GM12878 (cell line): Measurements from ENCODE around the gene PHF21B. TPM values are rescaled to one million over a fixed set of nuclear protein-coding genes. Genes with fewer than 3 reads are reported as not detected.

Source experiments
- ATAC-seq: fragments of 200-7000 bp; cut with Tn5 transposase; 3 replicates; pipeline ENCODE4 v1.9.1; 2020; ENCODE audit warnings: mild to moderate bottlenecking, moderate library complexity
- BruUV-seq: library from RNA; stranded (reverse); fragments of 400-500 nt; replicated peaks from 2 replicates; lab custom pipeline; 2021; lab: Mats Ljungman, UMichigan
- CTCF ChIA-PET: fragments of 300-600 bp; sonication (Branson Sonifier 250); formaldehyde crosslinking; extraction: SDS; loops from one replicate; lab custom pipeline; 2021; ENCODE audit warnings: inconsistent platforms; lab: Yijun Ruan, JAX
- POLR2A ChIA-PET: fragments of 350-600 bp; formaldehyde crosslinking; extraction: SDS; loops from one replicate; lab custom pipeline; 2021; ENCODE audit warnings: inconsistent platforms; lab: Charles Lee
- RAD21 ChIA-PET: fragments of 300-600 bp; sonication (Branson Sonifier 250); formaldehyde crosslinking; loops from one replicate; lab custom pipeline; 2023; ENCODE audit warnings: antibody characterized with exemption; ENCODE audit not compliant: unreplicated experiment; lab: Charles Lee
- SMC1A ChIA-PET: fragments of 300-600 bp; sonication (Branson Sonifier 250); formaldehyde crosslinking; loops from one replicate; lab custom pipeline; 2023; ENCODE audit not compliant: unreplicated experiment, uncharacterized antibody; lab: Charles Lee
- DNase-seq: peaks from one replicate; pipeline ENCODE4 v3.0.0-alpha.2; 2011; ENCODE audit warnings: low read depth, low spot score
- FAIRE-seq: peaks from 3 replicates; lab custom pipeline; 2011; peaks lifted over from hg19 to GRCh38; lab: Jason Lieb, UNC
- H2AFZ ChIP-seq: 2 replicates; pipeline ENCODE4 v1.6.0; 2011; ENCODE audit warnings: low read depth, low read length, control low read depth; ENCODE audit not compliant: control insufficient read depth
- H3K27ac ChIP-seq: 2 replicates; pipeline ENCODE4 v1.5.1; 2011; ENCODE audit warnings: control low read depth; ENCODE audit not compliant: control insufficient read depth, insufficient read depth
- H3K27me3 ChIP-seq, 2 experiments: replicated peaks in 1 of 2; 2 replicates each; pipeline versions ENCODE4 v1.6.0 to v1.6.1; 2011; ENCODE audit warnings: low read length in 1 of 2; ENCODE audit not compliant: control insufficient read depth in 2 of 2, insufficient read depth in 2 of 2
- H3K36me3 ChIP-seq, 2 experiments: 2 replicates each; pipeline ENCODE4 v1.5.1; 2011; ENCODE audit warnings: low read length in 1 of 2; ENCODE audit not compliant: control insufficient read depth in 2 of 2, insufficient read depth in 2 of 2
- H3K4me1 ChIP-seq: 2 replicates; pipeline ENCODE4 v1.6.1; 2011; ENCODE audit warnings: mild to moderate bottlenecking, low read length, moderate library complexity, mixed read lengths; ENCODE audit not compliant: control insufficient read depth, insufficient read depth
- H3K4me2 ChIP-seq: 2 replicates; pipeline ENCODE4 v1.6.0; 2011; ENCODE audit warnings: control low read depth; ENCODE audit not compliant: control insufficient read depth, insufficient read depth
- H3K4me3 ChIP-seq: fragments of 200-600 bp; sonication (generic); 2 replicates; pipeline ENCODE4 v1.5.1; 2016
- H3K79me2 ChIP-seq: 2 replicates; pipeline ENCODE4 v1.6.0; 2011; ENCODE audit warnings: low read length; ENCODE audit not compliant: control insufficient read depth, insufficient read depth
- H3K9ac ChIP-seq: 2 replicates; pipeline ENCODE4 v1.8.0; 2011; ENCODE audit warnings: low read length, control low read depth, mixed read lengths; ENCODE audit not compliant: control insufficient read depth, insufficient read depth
- H3K9me3 ChIP-seq: replicated peaks from 3 replicates; pipeline ENCODE4 v1.5.1; 2011; ENCODE audit warnings: mild to moderate bottlenecking, low read length; ENCODE audit not compliant: control insufficient read depth, insufficient read depth
- H4K20me1 ChIP-seq: 2 replicates; pipeline ENCODE4 v1.6.0; 2011; ENCODE audit not compliant: control insufficient read depth, insufficient read depth
- CHD4 ChIP-seq: fragments of 200-600 bp; sonication (generic); IDR thresholded peaks from 2 replicates; pipeline ENCODE4 v1.6.1; 2016; ENCODE audit warnings: mild to moderate bottlenecking
- LARP7 ChIP-seq: fragments of 450-650 bp; IDR thresholded peaks from 2 replicates; pipeline ENCODE4 v1.6.1; 2017; ENCODE audit warnings: mild to moderate bottlenecking
- RFX5 ChIP-seq: IDR thresholded peaks from 2 replicates; pipeline ENCODE4 v1.6.1; 2011; ENCODE audit warnings: low read depth, low read length, improper control_type of control experiment
- TCF12 ChIP-seq: IDR thresholded peaks from 2 replicates; pipeline ENCODE4 v1.6.1; 2011; ENCODE audit warnings: low read depth, mild to moderate bottlenecking, low read length
- YY1 ChIP-seq: IDR thresholded peaks from 2 replicates; pipeline ENCODE4 v1.6.1; 2011; ENCODE audit warnings: low read depth, mild to moderate bottlenecking, low read length
- WGBS: methylation state at CpG from one replicate; pipeline ENCODE4 v1.1.6; 2016; ENCODE audit warnings: low lambda C conversion rate; ENCODE audit not compliant: insufficient replicate concordance, insufficient coverage; ENCODE audit errors: missing lambda C conversion rate; 5-methylcytosine and 5-hydroxymethylcytosine counted together
- in situ Hi-C: fragments of 300-500 bp; cut with MboI; formaldehyde crosslinking; loops from 9 replicates; pipeline ENCODE4 v1.14.3; 2018; ENCODE audit warnings: mixed read lengths
- intact Hi-C: fragments of 100-400 bp; cut with micrococcal nuclease; formaldehyde crosslinking; loops from one replicate; pipeline ENCODE4 v1.14.2; 2022; ENCODE audit not compliant: unreplicated experiment
- polyA plus RNA-seq, 11 experiments: library from polyadenylated mRNA; depleted of rRNA in 4 of 11; unstranded in 6 of 11; stranded (reverse) in 5 of 11; fragments of >200 nt; fragmentation: Nextera tagmentation in 4 of 11; fragmentation: Illumina TruSeq in 1 of 11; extraction: Ambion mirVana in 4 of 11; extraction: Trizol in 1 of 11; gene quantifications; 1 replicate in 1 of 11; 2 replicates in 10 of 11; pipeline versions ENCODE4 v1.2.1 to v1.2.3, GENCODE V29; 2011 to 2016; ENCODE audit warnings: inconsistent platforms in 2 of 11, missing spikeins in 2 of 11, low read depth in 1 of 11
- total RNA-seq, 4 experiments: library from RNA; depleted of rRNA in 3 of 4; stranded (reverse); fragments of >200 nt in 3 of 4; fragmentation: Illumina TruSeq in 1 of 4; extraction: Trizol in 1 of 4; gene quantifications; 2 replicates each; pipeline versions ENCODE4 v1.2.1 to v1.2.3, GENCODE V29; 2013 to 2021
- TF ChIP-seq, protein P1 (sequence below): IDR thresholded peaks from 2 replicates; pipeline ENCODE4 v1.6.1; 2011; ENCODE audit warnings: borderline replicate concordance, low read depth, mild to moderate bottlenecking, moderate library complexity, mixed read lengths, low read length; ENCODE audit not compliant: insufficient read depth; ENCODE audit errors: extremely low read length
- TF ChIP-seq, protein P2 (sequence below): fragments of 450-650 bp; IDR thresholded peaks from 2 replicates; pipeline ENCODE4 v1.6.1; 2017; ENCODE audit warnings: antibody characterized with exemption, mild to moderate bottlenecking, moderate library complexity

PHF21B gene
- total and polyA plus RNA-seq, 10 of the 15 experiments (the other 5 are each of a cell fraction or from before 2014, with no cell fraction given), result 0.03 to 0.35 TPM; not detected in 8

- no TSS peak for BruUV-seq
- H3K9me3 ChIP-seq, result no peaks in the 10 kb centered on the region
- TF ChIP-seq CHD4 (no peak), RFX5 (no peak), LARP7 (no peak), TCF12 (no peak), YY1 (no peak)
- TF ChIP-seq, protein P1, sequence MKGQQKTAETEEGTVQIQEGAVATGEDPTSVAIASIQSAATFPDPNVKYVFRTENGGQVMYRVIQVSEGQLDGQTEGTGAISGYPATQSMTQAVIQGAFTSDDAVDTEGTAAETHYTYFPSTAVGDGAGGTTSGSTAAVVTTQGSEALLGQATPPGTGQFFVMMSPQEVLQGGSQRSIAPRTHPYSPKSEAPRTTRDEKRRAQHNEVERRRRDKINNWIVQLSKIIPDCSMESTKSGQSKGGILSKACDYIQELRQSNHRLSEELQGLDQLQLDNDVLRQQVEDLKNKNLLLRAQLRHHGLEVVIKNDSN, result no peak
- TF ChIP-seq, protein P2, sequence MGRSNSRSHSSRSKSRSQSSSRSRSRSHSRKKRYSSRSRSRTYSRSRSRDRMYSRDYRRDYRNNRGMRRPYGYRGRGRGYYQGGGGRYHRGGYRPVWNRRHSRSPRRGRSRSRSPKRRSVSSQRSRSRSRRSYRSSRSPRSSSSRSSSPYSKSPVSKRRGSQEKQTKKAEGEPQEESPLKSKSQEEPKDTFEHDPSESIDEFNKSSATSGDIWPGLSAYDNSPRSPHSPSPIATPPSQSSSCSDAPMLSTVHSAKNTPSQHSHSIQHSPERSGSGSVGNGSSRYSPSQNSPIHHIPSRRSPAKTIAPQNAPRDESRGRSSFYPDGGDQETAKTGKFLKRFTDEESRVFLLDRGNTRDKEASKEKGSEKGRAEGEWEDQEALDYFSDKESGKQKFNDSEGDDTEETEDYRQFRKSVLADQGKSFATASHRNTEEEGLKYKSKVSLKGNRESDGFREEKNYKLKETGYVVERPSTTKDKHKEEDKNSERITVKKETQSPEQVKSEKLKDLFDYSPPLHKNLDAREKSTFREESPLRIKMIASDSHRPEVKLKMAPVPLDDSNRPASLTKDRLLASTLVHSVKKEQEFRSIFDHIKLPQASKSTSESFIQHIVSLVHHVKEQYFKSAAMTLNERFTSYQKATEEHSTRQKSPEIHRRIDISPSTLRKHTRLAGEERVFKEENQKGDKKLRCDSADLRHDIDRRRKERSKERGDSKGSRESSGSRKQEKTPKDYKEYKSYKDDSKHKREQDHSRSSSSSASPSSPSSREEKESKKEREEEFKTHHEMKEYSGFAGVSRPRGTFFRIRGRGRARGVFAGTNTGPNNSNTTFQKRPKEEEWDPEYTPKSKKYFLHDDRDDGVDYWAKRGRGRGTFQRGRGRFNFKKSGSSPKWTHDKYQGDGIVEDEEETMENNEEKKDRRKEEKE, result no peak
- no peaks in the 10 kb centered on the region for H4K20me1 ChIP-seq
- no peaks in the 10 kb centered on the region for H3K27me3 ChIP-seq
- ATAC-seq, result no peak
- no peak for FAIRE-seq
- H3K9ac ChIP-seq, result no peak overlapping the region
- POLR2A ChIA-PET, result no interaction called here
- SMC1A ChIA-PET, result no interaction called here
- CTCF ChIA-PET, result no interaction called here
- no peaks in the 10 kb centered on the region for H3K4me1 ChIP-seq
- H3K79me2 ChIP-seq, result no peaks in the 10 kb centered on the region
- no peak overlapping the region for H3K27ac ChIP-seq
- RAD21 ChIA-PET, result no interaction called here
- DNase-seq, result no peak
- 50% methylated on average over 31 of the region's 31 CpGs for WGBS
- no peak overlapping the region for H2AFZ ChIP-seq
- H3K4me3 ChIP-seq, result no peak overlapping the region
- no peaks in the 10 kb centered on the region for H3K36me3 ChIP-seq
- H3K4me2 ChIP-seq, result no peak overlapping the region
- intact Hi-C loops (no loop called here), in situ Hi-C loops (no loop called here)
Observed at GRCh38 chr22:44865193-44866057, 144.4 kb downstream of the PHF21B start.
